Adipocyte (in vitro differentiated cells): ENCODE results near the gene OMP.
A peak's percentile ranks its signal among the peaks of the same experiment; 100 is the strongest.

Source experiments
- DNase-seq: peaks from one replicate; pipeline ENCODE4 v3.0.0-alpha.2; 2015; ENCODE audit warnings: low read depth
- H3K27me3 ChIP-seq: replicated peaks from 2 replicates; pipeline ENCODE4 v1.7.0; 2013; ENCODE audit warnings: mild to moderate bottlenecking, low read length, moderate library complexity; ENCODE audit not compliant: control insufficient read depth, insufficient read depth
- H3K36me3 ChIP-seq: 2 replicates; pipeline ENCODE4 v1.7.0; 2013; ENCODE audit warnings: low read length, mild to moderate bottlenecking, moderate library complexity; ENCODE audit not compliant: control insufficient read depth, insufficient read depth, severe bottlenecking
- H3K4me1 ChIP-seq: 2 replicates; pipeline ENCODE4 v1.7.0; 2013; ENCODE audit warnings: mild to moderate bottlenecking, low read length, moderate library complexity; ENCODE audit not compliant: control insufficient read depth, insufficient read depth
- H3K4me3 ChIP-seq: 2 replicates; pipeline ENCODE4 v1.7.0; 2013; ENCODE audit warnings: mild to moderate bottlenecking, low read length, moderate library complexity
- H3K9ac ChIP-seq: 2 replicates; pipeline ENCODE4 v1.7.0; 2013; ENCODE audit warnings: mild to moderate bottlenecking, low read length, moderate library complexity
- H3K9me3 ChIP-seq: 2 replicates; pipeline ENCODE4 v1.7.0; 2013; ENCODE audit warnings: mild to moderate bottlenecking, low read length, moderate library complexity; ENCODE audit not compliant: control insufficient read depth

OMP gene

DNA sequence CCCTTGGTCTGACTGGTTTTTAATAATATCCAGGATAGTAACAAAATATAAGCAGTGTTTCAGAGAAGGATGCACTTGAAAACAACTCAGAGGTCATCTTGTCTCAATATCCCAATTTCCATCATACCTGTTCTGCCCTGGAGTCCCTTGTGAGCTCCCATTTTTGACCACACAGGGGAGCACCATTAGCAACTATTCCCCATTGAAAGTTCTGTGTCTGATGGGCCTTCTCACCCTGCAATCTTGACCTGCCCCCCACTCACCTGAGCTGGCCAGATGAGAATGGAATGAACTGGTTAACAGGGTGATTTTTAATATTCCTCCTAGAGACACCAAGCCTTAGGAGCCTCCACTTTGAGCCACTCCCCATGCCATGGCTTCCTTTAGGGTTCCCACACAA, 39.7 kb upstream of the OMP start:
- Histone ChIP-seq H3K9me3 (no peaks in the 10 kb centered on the region), H3K9ac (no peak overlapping the region), H3K36me3 (no peaks in the 10 kb centered on the region), H3K27me3 (no peaks in the 10 kb centered on the region), H3K4me1 (peaks cover 13% of the 10 kb centered on the region), H3K4me3 (no peak overlapping the region)
- DNase-seq, result no peak

GRCh38 chr11:77063407-77063806, 39.2 kb upstream of the OMP start:
- Histone ChIP-seq H3K36me3 (no peaks in the 10 kb centered on the region), H3K4me3 (no peak overlapping the region), H3K4me1 (peaks cover 18% of the 10 kb centered on the region), H3K27me3 (no peaks in the 10 kb centered on the region), H3K9me3 (no peaks in the 10 kb centered on the region), H3K9ac (no peak overlapping the region)
- DNase-seq, result no peak

DNA sequence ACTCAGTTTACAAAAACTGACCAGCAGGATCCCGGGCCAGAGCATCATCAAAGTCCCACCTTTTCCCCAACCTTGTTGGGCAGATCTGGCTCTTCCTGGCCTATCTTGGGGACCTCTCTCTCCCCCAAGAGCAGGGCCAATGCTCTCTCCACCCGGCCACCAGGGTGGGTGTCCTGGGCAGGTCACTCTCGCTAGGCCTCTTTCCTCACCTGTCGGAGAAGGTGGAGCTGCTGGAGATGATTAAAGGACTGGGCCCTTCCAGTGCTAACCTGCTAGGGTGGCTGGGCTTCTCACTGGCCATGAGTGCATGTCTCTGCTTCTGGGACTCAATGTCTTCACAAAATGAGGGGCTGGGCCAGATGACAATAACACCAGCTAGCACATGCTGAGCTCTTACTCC, 38.8 kb upstream of the OMP start:
- DNase-seq, result no peak

GRCh38 chr11:77064648-77065217, 37.9 kb upstream of the OMP start:
- Histone ChIP-seq H3K36me3 (no peaks in the 10 kb centered on the region), H3K27me3 (no peaks in the 10 kb centered on the region), H3K9ac (no peak overlapping the region), H3K4me1 (peaks cover 29% of the 10 kb centered on the region), H3K4me3 (no peak overlapping the region), H3K9me3 (no peaks in the 10 kb centered on the region)
- no peak for DNase-seq

More for the DNA sequence above, 38.8 kb upstream of the OMP start:
- no peak overlapping the region for H3K4me3 ChIP-seq
- no peak overlapping the region for H3K9ac ChIP-seq
- no peaks in the 10 kb centered on the region for H3K9me3 ChIP-seq
- no peaks in the 10 kb centered on the region for H3K36me3 ChIP-seq
- no peaks in the 10 kb centered on the region for H3K27me3 ChIP-seq
- peaks cover 22% of the 10 kb centered on the region for H3K4me1 ChIP-seq

GRCh38 chr11:77065878-77066228, 36.8 kb upstream of the OMP start:
- Histone ChIP-seq H3K27me3 (no peaks in the 10 kb centered on the region), H3K4me1 (peaks cover 29% of the 10 kb centered on the region), H3K36me3 (no peaks in the 10 kb centered on the region), H3K9ac (peak overlapping the region; percentile 95), H3K4me3 (peak overlapping the region; percentile 84), H3K9me3 (no peaks in the 10 kb centered on the region)
- DNase-seq, result peak; percentile 63

DNA sequence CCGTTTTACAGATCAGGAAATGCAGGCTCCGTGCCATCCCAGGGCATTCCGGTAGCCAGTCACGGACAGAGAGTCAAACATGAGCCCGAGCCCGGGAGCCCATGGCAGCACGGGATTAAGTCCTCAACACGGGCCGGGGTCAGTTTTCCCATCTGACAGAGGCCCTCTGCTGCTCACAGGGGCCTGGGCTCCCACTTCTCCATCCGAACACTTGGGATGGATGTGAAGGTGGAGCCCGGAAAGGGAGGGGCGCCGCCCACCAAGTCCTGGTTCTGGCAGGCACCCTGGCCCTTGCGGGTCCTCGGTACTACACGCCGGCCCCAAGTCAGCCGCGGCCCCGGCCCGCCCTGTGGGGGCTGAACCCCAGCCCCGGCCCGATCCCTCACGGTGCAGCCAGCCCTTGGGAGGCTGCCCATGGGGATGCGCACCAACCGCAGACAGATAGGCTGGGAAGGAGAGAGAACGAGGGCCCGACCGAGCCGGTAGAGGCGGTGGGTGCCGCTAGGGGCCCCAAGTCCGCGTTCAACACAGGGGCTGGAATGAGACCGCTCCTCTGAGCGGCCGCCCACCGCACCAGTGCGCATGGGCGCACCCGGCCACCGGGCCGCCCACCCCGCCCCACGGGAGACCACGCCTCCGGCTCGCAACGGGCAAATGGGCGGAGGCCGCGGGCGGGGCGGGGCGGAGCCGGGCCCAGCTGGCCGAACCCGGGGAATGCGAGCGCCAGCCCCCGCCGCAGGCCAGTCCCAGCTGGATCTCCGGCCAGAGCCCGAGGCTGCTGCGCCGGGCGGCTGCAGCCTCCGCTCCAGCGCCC, 36.2 kb upstream of the OMP start, which contains the start of gene CAPN5:
Gene CAPN5 (plus strand): TSS at position 743 of the 814 bp plus-strand sequence. CDS start 17,916 bp downstream, outside the sequence.
- Histone ChIP-seq H3K4me1 (peaks cover 29% of the 10 kb centered on the region), H3K9me3 (no peaks in the 10 kb centered on the region), H3K27me3 (no peaks in the 10 kb centered on the region), H3K4me3 (peak within 1 kb of the TSS; percentile 84), H3K36me3 (no peaks in the 10 kb centered on the region), H3K9ac (peak within 1 kb of the TSS; percentile 95)
- peak; percentile 97 for DNase-seq

- Histone ChIP-seq H3K9me3 (no peaks in the 10 kb centered on the region), H3K4me1 (peaks cover 40% of the 10 kb centered on the region), H3K4me3 (peak overlapping the region; percentile 84), H3K27me3 (no peaks in the 10 kb centered on the region), H3K9ac (peak overlapping the region; percentile 95), H3K36me3 (no peaks in the 10 kb centered on the region)
- no peak for DNase-seq
Measured at GRCh38 chr11:77067861-77068443, 34.7 kb upstream of the OMP start.

DNA sequence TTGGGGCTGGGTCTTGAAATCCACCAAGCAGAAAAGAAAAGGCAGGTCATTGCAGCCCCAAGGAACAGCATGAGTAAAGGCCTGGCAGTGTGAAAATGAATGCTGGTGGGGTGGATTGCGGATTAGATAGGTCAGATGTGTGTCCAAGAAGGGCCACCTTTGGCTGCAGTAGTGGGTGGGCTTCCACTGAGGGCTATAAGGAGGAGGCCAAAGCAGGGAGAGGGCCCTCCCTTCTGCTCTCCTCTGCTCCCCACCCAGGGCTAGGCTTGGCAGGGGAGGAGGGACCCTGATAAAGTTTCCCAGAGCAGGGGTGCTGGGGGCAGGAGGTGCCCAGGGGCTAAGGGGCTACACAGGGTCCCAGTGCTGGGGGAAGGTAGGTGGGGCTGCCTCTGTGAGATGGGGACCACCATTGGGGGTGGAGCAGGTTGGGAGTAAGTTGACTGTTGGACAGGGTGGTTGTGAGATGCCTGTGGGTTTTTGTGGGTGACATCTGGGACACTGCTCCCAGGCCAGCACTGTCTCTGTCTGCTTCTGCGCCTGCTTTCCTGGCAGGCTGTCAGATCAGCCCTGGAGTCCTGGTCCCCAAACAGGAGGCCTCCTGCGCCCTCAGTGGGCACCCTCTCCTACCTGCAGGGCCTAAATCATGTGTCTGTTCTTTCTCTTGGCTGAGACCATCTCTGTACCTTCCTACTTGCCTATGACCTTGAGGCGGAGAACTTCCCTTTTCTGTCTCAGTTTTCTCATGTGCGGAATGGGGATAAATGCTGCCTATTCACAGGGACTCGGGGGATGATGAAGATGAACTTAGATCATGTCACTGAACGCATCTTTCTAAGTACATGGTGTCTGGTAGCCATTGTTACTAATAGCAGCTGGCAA, 33.9 kb upstream of the OMP start:
- H3K9me3 ChIP-seq, result no peaks in the 10 kb centered on the region
- no peaks in the 10 kb centered on the region for H3K36me3 ChIP-seq
- peak overlapping the region; percentile 95 for H3K9ac ChIP-seq
- no peaks in the 10 kb centered on the region for H3K27me3 ChIP-seq
- DNase-seq, result no peak
- peaks cover 48% of the 10 kb centered on the region for H3K4me1 ChIP-seq
- peak overlapping the region; percentile 84 for H3K4me3 ChIP-seq

DNA sequence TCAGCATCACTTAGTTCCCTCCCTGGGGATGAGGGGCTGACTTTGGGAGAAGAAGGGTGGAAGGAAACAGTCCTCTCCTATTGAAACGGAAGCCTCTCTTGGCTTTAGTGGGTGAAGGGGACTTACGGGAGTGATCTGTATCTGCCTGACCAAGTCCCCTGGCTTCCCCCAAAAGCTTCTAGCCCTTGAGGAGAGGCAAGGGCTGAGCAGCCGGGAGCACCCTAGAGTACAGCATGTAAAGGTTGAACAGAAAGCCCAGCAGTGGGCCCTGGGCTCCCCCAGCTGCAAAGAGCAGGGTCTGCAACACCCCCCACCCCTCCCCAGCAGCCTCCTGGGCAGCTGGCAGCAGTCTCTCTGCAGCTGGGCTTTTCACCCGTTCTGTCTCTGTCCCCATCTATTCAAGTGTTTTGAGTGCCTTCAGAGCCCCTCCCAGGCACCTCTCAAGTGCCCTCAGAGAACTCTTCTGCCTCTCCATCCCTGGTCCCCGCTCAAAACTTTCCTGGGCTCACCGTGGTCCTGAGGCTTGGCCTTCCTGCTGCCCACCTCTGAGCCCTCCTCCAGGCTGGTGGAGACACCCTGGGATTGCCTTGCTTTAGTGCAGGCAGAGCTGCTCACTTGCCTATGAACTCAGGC, 33.2 kb upstream of the OMP start:
- no peak for DNase-seq
- H3K9ac ChIP-seq, result no peak overlapping the region
- H3K4me1 ChIP-seq, result peaks cover 55% of the 10 kb centered on the region
- H3K9me3 ChIP-seq, result no peaks in the 10 kb centered on the region
- H3K4me3 ChIP-seq, result no peak overlapping the region
- H3K36me3 ChIP-seq, result no peaks in the 10 kb centered on the region
- H3K27me3 ChIP-seq, result no peaks in the 10 kb centered on the region

- Histone ChIP-seq H3K9ac (no peak overlapping the region), H3K4me1 (peaks cover 58% of the 10 kb centered on the region), H3K9me3 (no peaks in the 10 kb centered on the region), H3K36me3 (no peaks in the 10 kb centered on the region), H3K4me3 (no peak overlapping the region), H3K27me3 (no peaks in the 10 kb centered on the region)
- DNase-seq, result no peak
Measured at GRCh38 chr11:77069969-77070582, 32.6 kb upstream of the OMP start.
